Activated T-helper 1 cell treated with anti-CD3 and anti-CD28 coated beads, Interleukin-2, amount 50 U/mL, for 16 hours (primary cell): Measurements from ENCODE around the gene H1-8.

ENCODE experiments used
- DNase-seq, 2 donors: peaks; one replicate each; pipeline ENCODE4 v3.0.0-alpha.2; 2020; ENCODE audit warnings: low read depth in 1 of 2, low spot score in 1 of 2

H1-8 gene

DNA sequence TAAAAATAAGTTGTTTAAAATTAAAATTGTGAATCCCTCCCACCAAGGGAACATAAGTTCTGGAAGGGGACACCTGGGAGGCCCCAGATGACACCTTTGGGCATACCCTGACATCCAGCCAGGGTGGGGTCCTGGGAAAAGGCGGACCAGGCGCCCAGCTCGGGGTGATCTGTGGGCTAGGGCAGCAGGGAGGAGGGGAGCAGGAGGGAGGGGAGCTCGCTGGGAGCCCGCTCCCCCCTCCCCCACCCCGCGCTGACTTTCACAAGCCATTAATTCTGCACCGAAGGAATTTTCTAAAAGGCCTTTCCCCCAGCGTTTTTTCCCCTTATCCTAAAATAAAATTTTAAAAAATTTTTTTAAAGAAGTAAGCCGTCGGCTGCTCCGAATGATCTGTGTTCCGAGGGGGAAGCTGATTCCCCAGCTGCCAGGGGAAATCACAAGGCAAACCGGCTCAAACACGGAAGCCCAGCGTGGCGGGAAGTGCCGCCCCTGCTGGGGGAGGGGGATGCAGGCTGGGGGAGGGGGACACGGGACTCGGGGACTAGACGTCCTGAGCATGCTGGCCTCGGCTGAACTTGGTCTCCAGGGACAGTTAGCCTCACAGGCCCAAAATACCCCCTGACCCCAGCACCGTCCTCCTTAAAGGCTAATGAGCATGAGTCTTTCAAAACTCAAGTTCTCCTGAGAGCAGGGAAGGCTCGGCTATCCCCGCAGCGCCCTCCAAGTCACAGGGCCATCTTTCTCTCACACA is 49.6 kb downstream of the H1-8 start:
- no peak for DNase-seq

- no peak for DNase-seq
These were observed 50.2 kb downstream of the H1-8 start for GRCh38 chr3:129593230-129593594.

GRCh38 chr3:129593595-129594339 is 50.8 kb downstream of the H1-8 start:
- peak in 1 of 2 donors; percentile 25 for DNase-seq

DNA sequence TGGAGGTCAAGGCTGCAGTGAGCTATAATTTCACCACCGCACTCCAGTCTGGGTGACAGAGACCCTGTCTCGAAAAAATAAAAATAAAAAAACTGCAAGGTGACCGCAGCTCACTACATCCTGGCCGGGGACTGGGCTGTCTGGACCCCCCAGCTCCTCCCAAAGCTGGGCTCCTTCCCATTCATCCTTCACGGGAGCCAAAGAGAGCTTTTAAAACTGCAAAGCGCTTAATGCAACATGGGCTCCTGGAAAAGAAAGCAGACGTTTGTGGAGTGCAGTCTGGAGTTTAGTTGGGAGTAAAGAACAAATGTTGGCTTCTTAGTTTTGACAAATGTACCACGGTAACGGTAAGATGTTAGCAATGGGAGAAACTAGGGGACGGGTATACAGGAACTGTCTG is 51.4 kb downstream of the H1-8 start:
- no peak for DNase-seq

- no peak for DNase-seq
These were observed 52.0 kb downstream of the H1-8 start for GRCh38 chr3:129594907-129595390.

DNA sequence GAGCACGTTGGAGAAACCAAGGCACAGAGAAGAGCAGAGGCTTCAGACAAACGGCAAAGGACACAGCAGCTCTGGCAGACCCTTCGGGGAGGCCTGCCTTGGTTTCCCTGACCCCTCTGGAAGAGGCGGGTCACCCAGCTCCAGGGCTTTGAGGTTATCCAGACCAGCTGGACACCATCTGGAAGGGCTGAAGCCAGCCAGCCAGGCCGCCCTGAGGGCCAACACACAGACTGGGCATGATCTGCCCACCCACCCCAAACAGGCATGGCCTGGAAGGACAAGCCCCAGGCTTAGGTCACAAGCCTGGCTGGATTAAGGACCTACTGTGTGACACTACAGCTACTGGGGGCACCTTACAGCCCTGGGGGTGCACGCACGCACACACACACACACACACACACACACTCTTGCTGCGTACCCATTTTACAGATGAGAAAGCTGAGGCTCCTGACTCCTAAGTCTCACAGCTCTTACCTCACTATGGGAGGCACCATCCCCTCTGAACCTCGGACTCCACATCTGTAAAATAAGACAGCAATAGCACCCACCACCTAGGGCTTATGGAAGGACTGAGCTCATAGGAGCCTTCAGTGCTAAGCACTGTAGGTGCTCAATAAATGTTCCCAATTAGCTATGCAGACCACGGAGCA is 52.7 kb downstream of the H1-8 start:
- DNase-seq: no peak

- no peak for DNase-seq
These were observed 53.5 kb downstream of the H1-8 start for GRCh38 chr3:129596194-129597086.

DNA sequence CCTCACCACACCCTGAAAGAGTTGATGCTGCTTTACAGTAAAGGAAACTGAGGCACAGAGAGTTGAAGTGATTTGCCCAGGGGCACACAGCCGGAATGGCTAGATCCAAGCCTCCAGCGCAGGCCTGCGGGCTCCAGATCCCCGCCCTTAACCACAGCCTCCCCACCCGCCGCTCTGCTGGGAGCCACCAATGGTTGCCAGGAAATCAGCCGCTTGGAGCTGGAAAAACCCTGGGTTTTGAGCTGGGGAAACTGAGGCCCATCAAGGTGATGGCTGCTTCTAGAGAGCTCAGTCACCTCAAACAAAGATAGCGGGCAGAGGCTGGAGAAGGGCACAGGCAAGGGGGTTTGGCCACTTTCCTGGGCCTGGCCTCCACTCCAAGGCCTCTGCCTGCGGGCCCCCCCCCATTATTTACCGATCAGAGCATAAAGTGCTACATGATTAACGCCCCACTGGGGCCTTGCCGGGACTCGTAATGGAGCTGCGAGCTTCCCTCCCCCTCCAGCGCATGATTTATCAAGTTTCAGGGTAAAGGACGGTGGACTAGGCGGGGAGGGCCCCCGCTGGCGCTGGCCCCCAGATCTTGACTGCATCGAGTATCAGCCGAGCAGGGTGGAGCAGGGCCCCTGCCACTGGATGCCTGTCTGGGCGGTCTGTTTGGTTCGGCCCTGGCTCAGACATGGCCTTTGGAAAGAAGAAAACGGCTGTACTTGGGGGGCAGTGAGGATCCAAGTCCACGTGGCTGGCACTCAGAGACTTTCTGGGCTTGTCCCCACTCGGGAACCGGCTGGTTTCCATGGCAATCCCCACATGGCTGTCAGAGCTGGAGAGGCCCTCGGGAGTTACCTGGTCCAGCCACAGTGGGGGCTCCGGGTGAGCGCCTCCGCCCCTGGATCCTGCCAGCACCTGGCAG is 54.4 kb downstream of the H1-8 start:
- no peak for DNase-seq

GRCh38 chr3:129598000-129598381 is 55.0 kb downstream of the H1-8 start:
- DNase-seq: no peak

- DNase-seq: no peak
These were observed 55.5 kb downstream of the H1-8 start for GRCh38 chr3:129598484-129598883.

- no peak for DNase-seq
These were observed 56.1 kb downstream of the H1-8 start for GRCh38 chr3:129599073-129599472.

- DNase-seq: no peak
These were observed 56.6 kb downstream of the H1-8 start for GRCh38 chr3:129599607-129600006.

DNA sequence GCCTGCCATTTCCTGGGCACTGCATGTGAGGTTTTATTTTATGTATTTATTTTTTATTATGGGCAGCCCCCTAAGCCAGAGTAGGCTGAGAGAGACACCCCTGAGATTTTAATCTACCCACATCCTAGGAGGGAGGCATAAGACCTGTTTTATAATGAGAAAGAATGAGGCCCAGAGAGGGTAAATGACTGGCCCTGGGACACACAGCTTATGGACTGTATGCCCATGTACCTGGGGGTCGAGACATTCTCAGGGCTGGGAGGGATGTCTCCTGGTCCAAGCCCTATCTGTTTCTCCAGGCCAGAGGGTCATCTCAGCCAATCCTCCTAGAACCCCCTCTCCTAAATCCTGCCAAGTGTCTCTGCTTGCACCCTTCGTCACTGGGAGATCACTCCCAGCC is 57.4 kb downstream of the H1-8 start:
- DNase-seq: no peak
